Smooth muscle cell (in vitro differentiated cells): ENCODE measurements around the gene DISC1. TPM values are rescaled to one million over a fixed set of nuclear protein-coding genes. Genes with fewer than 3 reads are reported as not detected.
A peak's percentile ranks its signal among the peaks of the same experiment; 100 is the strongest.

Experiments used
- DNase-seq: peaks from one replicate; lab custom pipeline; 2025; ENCODE audit not compliant: unreplicated experiment; lab: John Stamatoyannopoulos, UW
- H2AFZ ChIP-seq: fragments of 200-600 bp; sonication (generic); 2 replicates; pipeline ENCODE4 v1.6.0; 2016; ENCODE audit warnings: antibody characterized with exemption, low read depth, mild to moderate bottlenecking
- H3F3A ChIP-seq: fragments of 200-600 bp; sonication (generic); 2 replicates; pipeline ENCODE4 v1.6.0; 2017; ENCODE audit warnings: antibody characterized with exemption, low read depth
- H3K27ac ChIP-seq: fragments of 200-600 bp; sonication (generic); 2 replicates; pipeline ENCODE4 v1.5.1; 2016; ENCODE audit warnings: low read depth, mild to moderate bottlenecking
- H3K27me3 ChIP-seq: fragments of 200-600 bp; sonication (generic); 2 replicates; pipeline ENCODE4 v1.6.1; 2016; ENCODE audit warnings: low read depth, mild to moderate bottlenecking
- H3K36me3 ChIP-seq: fragments of 200-600 bp; sonication (generic); 2 replicates; pipeline ENCODE4 v1.5.1; 2016; ENCODE audit warnings: low read depth
- H3K4me1 ChIP-seq: fragments of 200-600 bp; sonication (generic); 2 replicates; pipeline ENCODE4 v1.5.1; 2016; ENCODE audit warnings: low read depth
- H3K4me2 ChIP-seq: fragments of 200-600 bp; sonication (generic); 2 replicates; pipeline ENCODE4 v1.6.0; 2016; ENCODE audit warnings: mild to moderate bottlenecking
- H3K4me3 ChIP-seq: fragments of 200-600 bp; sonication (generic); 2 replicates; pipeline ENCODE4 v1.5.1; 2016; ENCODE audit warnings: mild to moderate bottlenecking
- H3K79me2 ChIP-seq: fragments of 200-600 bp; sonication (generic); 2 replicates; pipeline ENCODE4 v1.6.0; 2016; ENCODE audit warnings: low read depth, mild to moderate bottlenecking
- H3K9ac ChIP-seq: fragments of 200-600 bp; sonication (generic); 2 replicates; pipeline ENCODE4 v1.6.0; 2016; ENCODE audit warnings: low read depth
- H3K9me3 ChIP-seq: fragments of 200-600 bp; sonication (generic); replicated peaks from 2 replicates; pipeline ENCODE4 v1.5.1; 2016; ENCODE audit warnings: low read depth
- H4K20me1 ChIP-seq: fragments of 200-600 bp; sonication (generic); 2 replicates; pipeline ENCODE4 v1.6.0; 2016; ENCODE audit warnings: low read depth
- WGBS: methylation state at CpG from one replicate; pipeline ENCODE4 v1.1.7; 2016; ENCODE audit warnings: low lambda C conversion rate; 5-methylcytosine and 5-hydroxymethylcytosine counted together
- polyA plus RNA-seq: library from polyadenylated mRNA; unstranded; fragments of >200 nt; fragmentation: Nextera tagmentation; extraction: Ambion mirVana; gene quantifications from 2 replicates; pipeline ENCODE4 v1.2.1, GENCODE V29; 2016
- total RNA-seq: library from RNA; depleted of rRNA; stranded (reverse); fragments of >200 nt; gene quantifications from 2 replicates; pipeline ENCODE4 v1.2.3, GENCODE V29; 2014
- TF ChIP-seq, protein P1 (sequence below): fragments of 200-600 bp; sonication (generic); IDR thresholded peaks from 2 replicates; pipeline ENCODE4 v1.5.1; 2017; ENCODE audit warnings: borderline replicate concordance, mild to moderate bottlenecking, antibody characterized with exemption; ENCODE audit not compliant: insufficient read depth, poor library complexity, severe bottlenecking

Gene DISC1
- total and polyA plus RNA-seq, 2 experiments from 2014 or later, result 0.89 to 4.3 TPM

DNA sequence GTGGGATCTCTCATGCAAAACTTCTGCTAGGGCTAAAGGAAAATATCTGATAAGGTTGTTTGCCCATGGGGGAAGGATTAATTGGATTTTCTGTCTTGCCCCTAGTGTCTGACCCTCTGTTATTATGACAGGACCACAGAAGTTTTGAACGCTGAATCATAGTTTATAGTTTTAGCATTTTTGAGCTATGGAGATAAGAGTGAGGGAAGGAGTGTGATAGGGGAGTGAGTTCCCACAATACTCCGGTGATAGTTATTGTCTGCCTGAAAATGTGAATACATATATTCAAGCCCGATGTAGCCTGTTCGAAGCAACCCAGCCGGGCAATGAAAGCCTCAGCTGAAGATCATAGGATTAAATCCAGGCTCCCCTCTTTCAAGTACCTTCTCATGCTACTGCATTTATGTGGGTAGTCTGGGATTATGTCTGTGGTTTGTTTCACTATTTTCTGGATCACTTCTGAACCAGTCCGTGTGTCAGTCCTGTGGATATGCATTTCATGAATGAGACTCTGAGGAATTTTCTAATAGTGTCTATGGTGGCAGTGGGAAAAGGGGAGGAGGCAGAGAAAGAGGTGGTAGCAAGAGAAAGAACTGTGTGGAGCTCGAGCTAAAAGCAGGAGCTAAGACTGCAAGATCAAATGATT lies 258.7 kb downstream of the DISC1 start:
- Histone ChIP-seq H3K4me3 (no peak overlapping the region), H3K9me3 (no peaks in the 10 kb centered on the region), H3K27me3 (no peaks in the 10 kb centered on the region), H3K79me2 (no peaks in the 10 kb centered on the region), H3K36me3 (no peaks in the 10 kb centered on the region), H3K4me2 (peak overlapping the region; percentile 67), H4K20me1 (no peaks in the 10 kb centered on the region), H3K4me1 (no peaks in the 10 kb centered on the region), H3K9ac (no peak overlapping the region), H2AFZ (no peak overlapping the region), H3K27ac (peak overlapping the region; percentile 38), H3F3A (peaks cover 11% of the 10 kb centered on the region)
- DNase-seq, result no peak
- TF ChIP-seq, protein P1, sequence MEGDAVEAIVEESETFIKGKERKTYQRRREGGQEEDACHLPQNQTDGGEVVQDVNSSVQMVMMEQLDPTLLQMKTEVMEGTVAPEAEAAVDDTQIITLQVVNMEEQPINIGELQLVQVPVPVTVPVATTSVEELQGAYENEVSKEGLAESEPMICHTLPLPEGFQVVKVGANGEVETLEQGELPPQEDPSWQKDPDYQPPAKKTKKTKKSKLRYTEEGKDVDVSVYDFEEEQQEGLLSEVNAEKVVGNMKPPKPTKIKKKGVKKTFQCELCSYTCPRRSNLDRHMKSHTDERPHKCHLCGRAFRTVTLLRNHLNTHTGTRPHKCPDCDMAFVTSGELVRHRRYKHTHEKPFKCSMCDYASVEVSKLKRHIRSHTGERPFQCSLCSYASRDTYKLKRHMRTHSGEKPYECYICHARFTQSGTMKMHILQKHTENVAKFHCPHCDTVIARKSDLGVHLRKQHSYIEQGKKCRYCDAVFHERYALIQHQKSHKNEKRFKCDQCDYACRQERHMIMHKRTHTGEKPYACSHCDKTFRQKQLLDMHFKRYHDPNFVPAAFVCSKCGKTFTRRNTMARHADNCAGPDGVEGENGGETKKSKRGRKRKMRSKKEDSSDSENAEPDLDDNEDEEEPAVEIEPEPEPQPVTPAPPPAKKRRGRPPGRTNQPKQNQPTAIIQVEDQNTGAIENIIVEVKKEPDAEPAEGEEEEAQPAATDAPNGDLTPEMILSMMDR, result no peak
- 12% methylated on average over 7 of the region's 7 CpGs for WGBS

GRCh38 chr1:231887166-231887565 lies 260.6 kb downstream of the DISC1 start:
- H3K27ac ChIP-seq, result no peak overlapping the region
- H3K27me3 ChIP-seq, result no peaks in the 10 kb centered on the region
- H3K9me3 ChIP-seq, result no peaks in the 10 kb centered on the region
- no peak overlapping the region for H3K4me3 ChIP-seq
- no peaks in the 10 kb centered on the region for H4K20me1 ChIP-seq
- no peak overlapping the region for H2AFZ ChIP-seq
- TF ChIP-seq, protein P1, result no peak
- no peaks in the 10 kb centered on the region for H3K36me3 ChIP-seq
- WGBS, result 97% methylated on average over 3 of the region's 3 CpGs
- no peak overlapping the region for H3K9ac ChIP-seq
- DNase-seq, result no peak
- H3K4me2 ChIP-seq, result no peak overlapping the region
- H3K4me1 ChIP-seq, result no peaks in the 10 kb centered on the region
- no peaks in the 10 kb centered on the region for H3K79me2 ChIP-seq
- peaks cover 11% of the 10 kb centered on the region for H3F3A ChIP-seq

GRCh38 chr1:231887866-231888265 lies 261.3 kb downstream of the DISC1 start:
- Histone ChIP-seq H3K9ac (no peak overlapping the region), H3F3A (peaks cover 11% of the 10 kb centered on the region), H3K4me2 (peak overlapping the region; percentile 39), H3K4me1 (no peaks in the 10 kb centered on the region), H3K79me2 (no peaks in the 10 kb centered on the region), H3K27ac (no peak overlapping the region), H2AFZ (no peak overlapping the region), H4K20me1 (no peaks in the 10 kb centered on the region), H3K27me3 (no peaks in the 10 kb centered on the region), H3K9me3 (no peaks in the 10 kb centered on the region), H3K4me3 (no peak overlapping the region), H3K36me3 (no peaks in the 10 kb centered on the region)
- DNase-seq, result no peak
- TF ChIP-seq, protein P1, result no peak
- 44% methylated on average over 6 of the region's 6 CpGs for WGBS

- Histone ChIP-seq H3K4me3 (no peak overlapping the region), H3K4me1 (no peaks in the 10 kb centered on the region), H3K9me3 (no peaks in the 10 kb centered on the region), H2AFZ (no peak overlapping the region), H3K79me2 (no peaks in the 10 kb centered on the region), H4K20me1 (no peaks in the 10 kb centered on the region), H3K27me3 (no peaks in the 10 kb centered on the region), H3K4me2 (no peak overlapping the region), H3K9ac (no peak overlapping the region), H3K36me3 (no peaks in the 10 kb centered on the region), H3F3A (peaks cover 4% of the 10 kb centered on the region), H3K27ac (no peak overlapping the region)
- TF ChIP-seq, protein P1, result no peak
- 74% methylated on average over 4 of the region's 4 CpGs for WGBS
- DNase-seq, result no peak
These were observed 264.2 kb downstream of the DISC1 start for GRCh38 chr1:231890791-231891190.
